Pulmonary artery endothelial cell (primary cell): Measurements from ENCODE around the gene CANT1. TPM values are rescaled to one million over a fixed set of nuclear protein-coding genes. Genes with fewer than 3 reads are reported as not detected.

Experiments used
- total RNA-seq: library from RNA; depleted of rRNA; stranded (reverse); fragments of >200 nt; gene quantifications from 2 replicates; pipeline ENCODE4 v1.2.3, GENCODE V29; 2014

The CANT1 gene
- total RNA-seq, 1 donor from 2014 or later = 54.4 TPM

Other genes with a start within 250 kb of the CANT1 start
- gene CYTH1, start 227.5 kb downstream of the CANT1 start, total RNA-seq = 44.1 and 53.9 TPM in 2 replicates
- 18.9 and 19.1 TPM in 2 replicates for gene USP36, start 168.9 kb downstream of the CANT1 start, total RNA-seq
- 0.73 and 1.3 TPM in 2 replicates for gene CEP295NL, start 106.6 kb downstream of the CANT1 start, total RNA-seq
- gene TIMP2, start 84.4 kb downstream of the CANT1 start, total RNA-seq = 34.1 and 39.5 TPM in 2 replicates
- 2.3 and 4.1 TPM in 2 replicates for gene LGALS3BP, start 29.8 kb downstream of the CANT1 start, total RNA-seq
- 10.7 and 20.2 TPM in 2 replicates for gene C1QTNF1, start 14.4 kb upstream of the CANT1 start, total RNA-seq
- 11.2 and 16.9 TPM in 2 replicates for gene ENGASE, start 65.1 kb upstream of the CANT1 start, total RNA-seq